Keratinocyte (primary cell): ENCODE measurements around the gene NRG2.

ENCODE experiments used
- CTCF ChIP-seq, 3 experiments: IDR thresholded peaks in 1 of 3; conservative IDR thresholded peaks in 1 of 3; optimal IDR thresholded peaks in 1 of 3; 2 replicates in 2 of 3; 3 replicates in 1 of 3; pipeline versions ENCODE3 to v1.5.1; 2011; ENCODE audit warnings: low read length in 3 of 3, mild to moderate bottlenecking in 3 of 3, moderate library complexity in 2 of 3, control low read depth in 1 of 3, inconsistent platforms in 1 of 3; ENCODE audit not compliant: insufficient read depth in 2 of 3; ENCODE audit errors: extremely low read depth in 1 of 3
- EZH2 ChIP-seq: IDR thresholded peaks from one replicate; pipeline ENCODE4 v1.6.1; 2012; ENCODE audit warnings: inconsistent platforms, mild to moderate bottlenecking, low read length, moderate library complexity

- no peak for TF ChIP-seq EZH2
- TF ChIP-seq CTCF (optimal IDR thresholded peaks at IDR 0.05 in 1 of 3, IDR thresholded peaks at IDR 0.05 in 1 of 3, conservative IDR thresholded peaks at IDR 0.05 in 1 of 3; ENCODE audit: extremely low read depth in 1 of 3, insufficient read depth in 2 of 3, low read length in 3 of 3), result no peak
Observed at GRCh38 chr5:139880416-139881142, 162.5 kb downstream of the NRG2 start.
